SIG-M5 treated with dmso at 0.1 percent for 504 hours (cell line): ENCODE measurements around the gene EME2.
A peak's percentile ranks its signal among the peaks of the same experiment; 100 is the strongest.

Experiments used
- DNase-seq: peaks from one replicate; lab custom pipeline; 2025; ENCODE audit not compliant: unreplicated experiment; lab: John Stamatoyannopoulos, UW

Gene EME2

DNA sequence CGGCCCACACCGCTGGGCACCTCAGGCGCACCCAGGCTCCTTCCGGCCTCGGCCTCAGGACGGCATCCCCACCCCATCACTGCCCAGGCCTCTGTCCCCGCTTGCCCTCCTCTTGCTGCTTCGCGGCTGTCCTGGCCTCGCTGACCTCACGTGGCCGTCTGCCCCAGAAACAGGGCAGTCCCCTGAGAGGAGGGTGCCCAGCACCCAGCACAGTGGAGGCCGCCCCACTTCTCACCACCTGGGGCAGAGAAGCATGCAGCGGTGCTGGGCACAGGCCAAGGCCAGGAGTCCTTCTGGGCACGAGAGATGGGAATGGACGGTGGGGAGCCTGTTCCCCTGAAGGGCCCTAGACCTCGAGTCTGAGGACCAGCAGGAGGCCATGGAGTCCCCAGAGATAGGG is 45.1 kb downstream of the EME2 start:
- DNase-seq: no peak

DNA sequence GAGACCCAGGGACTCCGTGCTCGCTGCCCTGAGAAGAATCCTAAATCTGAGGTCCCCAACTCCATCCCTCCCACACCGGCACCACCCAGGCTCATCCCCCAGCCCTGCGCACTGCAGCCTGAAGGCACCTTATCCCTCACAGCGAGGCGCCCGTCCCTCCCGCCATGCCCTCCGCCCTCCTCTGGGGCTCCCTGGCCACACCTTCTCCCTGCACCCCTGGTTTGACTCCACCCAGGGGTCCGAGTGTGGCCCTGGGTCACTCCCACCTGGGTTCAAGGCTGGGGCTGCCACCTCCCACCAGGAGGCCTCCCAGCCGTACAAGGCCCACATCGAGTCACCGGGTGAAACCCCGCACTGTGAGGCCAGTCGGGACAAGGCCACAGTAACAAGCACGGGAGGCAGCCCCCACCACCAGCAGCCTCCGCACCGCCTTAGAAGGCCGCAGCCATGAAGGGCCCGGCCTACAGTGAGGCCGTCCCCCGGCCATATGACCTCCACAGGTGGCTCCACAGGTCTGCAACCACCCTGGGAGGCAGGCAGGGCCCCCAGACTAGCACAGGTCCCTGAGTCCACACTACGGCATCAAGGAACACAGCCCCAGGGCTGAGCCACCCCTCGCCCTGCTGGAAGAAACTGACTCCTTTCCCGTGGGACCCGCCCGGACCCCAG is 45.7 kb downstream of the EME2 start:
- no peak for DNase-seq

DNA sequence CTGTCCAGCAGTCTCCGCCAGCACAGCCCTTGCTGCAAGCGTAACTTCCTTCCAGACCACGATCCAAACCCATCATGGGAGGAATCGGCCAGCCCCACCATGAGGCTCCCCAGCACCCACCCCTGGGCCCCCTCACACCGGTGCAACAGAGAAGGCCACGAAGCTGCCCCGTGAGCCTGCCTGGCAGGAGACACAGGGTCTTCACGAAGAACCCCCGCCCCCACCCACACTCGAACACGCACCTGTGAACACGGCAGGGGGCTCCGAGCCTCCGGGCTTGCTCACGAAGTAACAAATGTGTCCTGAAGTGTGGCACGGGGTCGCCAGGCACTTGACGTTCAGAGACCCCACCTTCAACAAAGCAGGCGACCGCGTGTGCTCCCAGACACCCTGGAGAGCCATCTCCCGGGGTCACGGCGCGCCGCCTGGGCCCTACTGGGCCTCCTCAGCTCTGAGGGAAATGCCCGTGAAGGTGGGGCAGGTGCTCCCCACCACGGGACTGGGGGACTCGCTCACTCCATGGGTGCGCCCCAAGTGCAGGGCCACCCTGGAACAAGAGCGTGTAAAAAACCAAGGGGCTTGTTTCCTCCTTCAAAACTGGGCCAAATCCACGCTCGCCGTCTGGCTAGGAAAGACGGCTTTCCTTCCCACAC is 46.4 kb downstream of the EME2 start:
- DNase-seq: no peak

DNA sequence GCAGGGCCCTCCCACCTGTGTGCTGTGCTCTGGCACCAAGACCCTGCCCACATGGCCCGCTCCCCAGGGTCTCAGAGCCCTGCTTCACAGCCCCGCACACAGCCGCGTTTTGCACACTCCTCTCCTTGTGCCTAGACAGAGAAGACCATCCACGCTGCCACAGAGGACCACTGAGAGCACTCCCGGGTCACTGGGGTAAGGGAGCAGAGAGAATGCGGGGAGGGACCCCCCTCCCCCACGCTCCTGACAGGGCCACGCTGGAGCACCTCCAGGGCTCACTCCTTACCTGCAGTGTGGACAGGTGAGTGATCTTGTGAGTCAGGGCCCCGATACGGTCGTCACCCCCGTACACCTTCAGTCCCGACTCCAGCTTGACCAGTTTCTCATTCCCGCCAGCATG is 47.0 kb downstream of the EME2 start:
- DNase-seq: no peak

DNA sequence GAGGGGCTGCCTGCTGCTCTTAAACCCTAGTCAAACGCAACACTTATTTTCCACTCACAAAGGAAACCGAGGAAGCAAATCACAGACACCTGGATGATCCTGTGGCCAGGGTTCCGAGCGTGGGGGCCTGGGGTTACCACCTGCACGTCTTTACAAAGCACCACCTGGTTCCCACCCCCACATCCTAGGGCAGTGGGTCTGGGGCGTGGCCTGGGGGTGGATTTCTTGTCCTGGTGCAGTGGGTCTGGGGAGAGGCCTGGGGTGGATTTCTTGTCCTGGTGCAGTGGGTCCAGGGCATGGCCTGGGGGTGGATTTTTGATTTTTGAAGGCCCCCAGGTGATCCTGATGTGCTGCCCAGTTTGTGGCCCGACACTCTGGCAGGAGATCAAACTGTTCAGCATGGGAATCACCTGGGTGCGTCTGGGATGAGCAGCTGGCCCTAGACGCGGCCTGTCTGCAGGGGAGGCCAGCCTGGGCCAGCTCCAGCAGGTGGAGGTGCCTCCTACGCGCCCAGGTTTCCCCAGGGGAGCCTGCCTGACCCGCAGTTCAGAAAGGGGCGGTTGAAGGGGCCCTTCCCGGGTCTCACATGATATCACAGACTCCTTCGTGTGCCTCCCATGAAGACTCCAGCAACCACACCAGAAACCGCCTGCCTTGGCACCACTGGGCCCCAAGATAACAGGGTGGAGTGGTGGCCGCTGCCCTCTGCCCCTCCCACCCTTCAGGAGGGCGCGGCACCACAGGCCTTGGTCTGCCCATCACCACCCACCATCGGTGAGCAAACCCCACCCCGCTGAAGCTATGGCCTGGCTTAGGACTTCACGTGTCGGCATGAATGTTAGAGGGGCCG is 47.7 kb downstream of the EME2 start:
- DNase-seq: no peak

DNA sequence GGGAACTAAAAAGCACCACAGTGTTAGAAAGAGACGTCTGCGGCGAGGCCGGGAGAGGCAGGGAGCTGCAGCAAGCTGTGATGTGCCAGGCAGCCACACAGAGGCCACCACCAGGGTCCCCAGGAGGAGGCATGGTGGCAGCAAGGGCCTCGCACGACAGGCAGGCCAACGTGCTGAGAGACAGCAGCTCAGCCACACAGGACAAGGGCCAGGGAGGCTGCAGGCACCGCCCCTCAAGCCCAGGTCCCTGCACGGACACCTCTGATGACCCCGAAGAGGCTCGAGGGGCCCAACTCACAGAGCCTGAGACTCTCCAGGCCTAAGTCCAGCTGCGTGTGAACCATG is 48.3 kb downstream of the EME2 start:
- DNase-seq: no peak

DNA sequence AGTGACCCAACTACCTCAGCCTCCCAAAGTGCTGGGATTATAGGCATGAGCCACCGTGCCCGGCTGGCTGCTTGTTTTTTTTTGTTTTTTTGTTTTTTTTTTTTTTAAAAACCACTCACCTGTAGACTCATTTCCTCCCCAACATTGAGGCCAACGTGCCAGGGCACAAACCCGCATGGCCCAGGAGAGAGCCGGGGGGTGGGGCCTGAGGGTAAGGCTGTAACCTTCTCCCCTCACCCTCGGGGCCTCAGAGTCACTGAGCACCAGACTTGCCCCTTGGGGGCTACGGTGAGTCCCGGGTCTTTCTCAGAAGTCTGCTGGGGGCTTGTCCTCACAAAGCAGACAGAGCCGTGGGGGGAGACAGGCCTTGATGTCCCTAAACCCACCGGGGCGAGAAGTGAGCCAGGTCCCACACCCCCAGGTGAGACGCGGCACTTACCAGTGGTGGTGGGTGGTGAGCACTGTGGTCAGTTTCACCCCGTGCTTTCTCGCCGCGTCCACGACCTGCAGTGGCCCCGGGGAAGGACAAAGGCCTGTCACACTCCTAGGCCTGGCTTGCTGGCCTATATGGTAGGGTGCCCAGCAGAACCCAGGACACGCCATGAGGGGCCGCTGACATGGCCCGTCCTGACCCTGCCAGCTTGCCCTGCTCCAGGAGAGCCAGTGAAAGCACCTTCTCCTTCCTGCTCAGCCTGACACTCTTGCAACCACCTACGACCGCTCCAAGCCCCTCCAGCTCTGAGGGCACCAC is 49.4 kb downstream of the EME2 start:
- no peak for DNase-seq

DNA sequence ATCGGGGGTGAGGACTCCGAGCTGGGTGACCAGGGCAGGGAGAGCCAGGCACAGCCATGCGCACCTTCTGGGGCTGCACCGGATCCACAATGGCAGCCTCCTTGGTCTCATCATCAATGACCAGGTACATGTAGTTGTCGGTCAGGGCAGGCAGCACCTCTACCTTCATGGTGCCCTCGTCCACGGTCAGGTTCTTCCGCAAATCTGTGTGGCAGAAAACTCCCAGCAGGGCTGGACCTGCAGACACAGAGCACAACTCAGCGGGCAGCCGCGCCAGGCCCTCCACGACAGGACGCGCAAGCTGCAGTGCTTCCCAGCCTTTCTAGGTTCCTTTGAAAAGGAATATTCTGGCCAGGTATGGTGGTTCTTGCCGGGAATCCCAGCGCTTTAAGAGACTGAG is 50.2 kb downstream of the EME2 start:
- DNase-seq: no peak

DNA sequence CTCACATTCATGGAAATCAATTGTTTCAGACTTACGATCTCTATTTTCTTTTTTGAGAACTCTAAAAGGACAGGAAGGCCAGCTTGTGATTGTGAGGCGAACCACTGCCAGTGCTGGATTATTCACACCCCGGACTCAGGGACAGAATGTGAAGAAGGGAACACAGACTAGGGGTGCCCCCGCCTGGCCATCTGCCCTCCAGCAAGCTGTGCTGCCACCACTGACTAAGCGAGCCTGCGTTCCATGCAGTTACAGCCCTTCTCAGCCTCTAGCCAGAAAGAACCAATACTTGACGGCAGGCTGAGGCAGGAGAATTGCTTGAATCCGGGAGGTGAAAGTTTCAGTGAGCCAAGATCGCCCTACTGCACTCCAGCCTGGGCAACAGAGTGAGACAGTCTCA is 51.2 kb downstream of the EME2 start:
- DNase-seq: peak; percentile 47

DNA sequence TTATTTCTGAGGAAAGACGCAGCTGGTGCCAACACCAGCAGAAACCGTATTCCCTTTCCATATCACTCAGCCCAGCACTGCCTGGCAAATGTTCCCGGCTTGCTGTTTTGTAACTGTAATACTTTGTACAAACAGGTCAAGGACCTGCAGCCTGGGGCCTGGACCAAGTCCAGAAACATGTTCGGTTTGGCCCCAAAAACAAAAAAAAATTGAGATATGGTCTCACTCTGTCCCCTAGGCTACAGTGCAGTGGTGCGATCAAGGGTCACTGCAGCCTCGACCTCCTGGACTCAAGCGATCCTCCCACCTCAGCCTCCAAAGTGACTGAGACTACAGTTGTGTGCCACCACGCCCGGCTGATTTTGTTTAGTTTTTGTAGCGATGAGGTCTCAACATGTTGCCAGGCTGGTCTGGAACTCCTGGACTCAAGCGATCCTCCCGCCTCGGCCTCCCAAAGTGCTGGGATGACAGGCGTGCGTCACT is 52.8 kb downstream of the EME2 start:
- DNase-seq: no peak
